Measurements from ENCODE around the gene KRIT1. TPM values are rescaled to one million over a fixed set of nuclear protein-coding genes. Genes with fewer than 3 reads are reported as not detected.

The KRIT1 gene
- total RNA-seq, 1 donor from 2014 or later, result 59.4 TPM

- no peak for TF ChIP-seq EZH2phosphoT487 (IDR thresholded peaks at IDR 0.05)
- TF ChIP-seq EZH2 (IDR thresholded peaks at IDR 0.05), result no peak
- TF ChIP-seq CTCF (IDR thresholded peaks at IDR 0.05), result no peak
- Mint-ChIP-seq H3K27me3 (ENCODE audit: insufficient read depth, low read depth) (no peaks in the 10 kb centered on the region), H3K36me3 (peaks cover 5% of the 10 kb centered on the region), H3K4me1 (peaks cover 13% of the 10 kb centered on the region), H3K4me3 (no peak overlapping the region), H3K27ac (no peak overlapping the region), H3K9me3 (peaks cover 3% of the 10 kb centered on the region)
- H3K4me1 ChIP-seq, result peaks cover 24% of the 10 kb centered on the region
- no peaks in the 10 kb centered on the region for H3K9me3 ChIP-seq (ENCODE audit: low read depth)
- no peak for DNase-seq (ENCODE audit: low spot score)
- no peaks in the 10 kb centered on the region for H3K36me3 ChIP-seq
- H3K4me2 ChIP-seq, result no peak overlapping the region
- no peak overlapping the region for H3K27ac ChIP-seq
- H2AFZ ChIP-seq (replicated peaks), result no peak overlapping the region
- H4K20me1 ChIP-seq (ENCODE audit: low read depth), result peaks cover 27% of the 10 kb centered on the region
- H3K27me3 ChIP-seq, result no peaks in the 10 kb centered on the region
- H3F3A ChIP-seq (ENCODE audit: low read depth), result peaks cover 21% of the 10 kb centered on the region
- no peak overlapping the region for H3K9ac ChIP-seq
- no peak overlapping the region for H3K4me3 ChIP-seq
- H3K79me2 ChIP-seq (ENCODE audit: low read depth), result peaks cover 91% of the 10 kb centered on the region
Measured at GRCh38 chr7:92282221-92282814, 36.6 kb upstream of the KRIT1 start.

DNA sequence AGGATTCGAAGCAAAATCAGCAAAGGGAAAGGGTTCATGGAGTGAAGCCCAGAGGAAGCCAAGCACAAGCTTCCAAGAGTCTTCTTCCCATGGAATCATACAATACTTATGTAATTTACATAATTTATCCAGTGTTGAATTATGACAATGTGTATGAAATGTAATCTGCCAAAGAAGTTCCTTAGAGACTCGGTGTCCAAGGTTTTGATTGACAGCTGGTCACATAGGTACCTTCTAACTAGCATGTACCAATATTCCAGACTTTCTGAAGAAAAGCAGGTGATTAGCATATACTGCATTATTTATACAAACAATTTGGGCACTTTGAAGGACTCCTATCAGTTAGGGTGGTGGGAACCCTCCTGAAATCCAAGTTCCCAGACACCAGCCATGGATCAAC is 35.3 kb upstream of the KRIT1 start:
- Histone ChIP-seq H3F3A (ENCODE audit: low read depth) (peaks cover 21% of the 10 kb centered on the region), H3K9me3 (ENCODE audit: low read depth) (no peaks in the 10 kb centered on the region), H3K4me3 (no peak overlapping the region), H3K9ac (no peak overlapping the region), H3K79me2 (ENCODE audit: low read depth) (peaks cover 88% of the 10 kb centered on the region), H2AFZ (replicated peaks) (no peak overlapping the region), H3K4me1 (peaks cover 24% of the 10 kb centered on the region), H3K27ac (no peak overlapping the region), H3K4me2 (no peak overlapping the region), H4K20me1 (ENCODE audit: low read depth) (peaks cover 27% of the 10 kb centered on the region), H3K36me3 (no peaks in the 10 kb centered on the region), H3K27me3 (no peaks in the 10 kb centered on the region)
- TF ChIP-seq EZH2phosphoT487 (IDR thresholded peaks at IDR 0.05) (no peak), EZH2 (IDR thresholded peaks at IDR 0.05) (no peak), CTCF (IDR thresholded peaks at IDR 0.05) (no peak)
- peaks cover 2% of the 10 kb centered on the region for H3K36me3 Mint-ChIP-seq
- no peak for DNase-seq (ENCODE audit: low spot score)
- no peaks in the 10 kb centered on the region for H3K27me3 Mint-ChIP-seq (ENCODE audit: insufficient read depth, low read depth)
- H3K27ac Mint-ChIP-seq, result no peak overlapping the region
- no peak overlapping the region for H3K4me3 Mint-ChIP-seq
- H3K4me1 Mint-ChIP-seq, result peaks cover 13% of the 10 kb centered on the region
- H3K9me3 Mint-ChIP-seq, result peaks cover 2% of the 10 kb centered on the region

DNA sequence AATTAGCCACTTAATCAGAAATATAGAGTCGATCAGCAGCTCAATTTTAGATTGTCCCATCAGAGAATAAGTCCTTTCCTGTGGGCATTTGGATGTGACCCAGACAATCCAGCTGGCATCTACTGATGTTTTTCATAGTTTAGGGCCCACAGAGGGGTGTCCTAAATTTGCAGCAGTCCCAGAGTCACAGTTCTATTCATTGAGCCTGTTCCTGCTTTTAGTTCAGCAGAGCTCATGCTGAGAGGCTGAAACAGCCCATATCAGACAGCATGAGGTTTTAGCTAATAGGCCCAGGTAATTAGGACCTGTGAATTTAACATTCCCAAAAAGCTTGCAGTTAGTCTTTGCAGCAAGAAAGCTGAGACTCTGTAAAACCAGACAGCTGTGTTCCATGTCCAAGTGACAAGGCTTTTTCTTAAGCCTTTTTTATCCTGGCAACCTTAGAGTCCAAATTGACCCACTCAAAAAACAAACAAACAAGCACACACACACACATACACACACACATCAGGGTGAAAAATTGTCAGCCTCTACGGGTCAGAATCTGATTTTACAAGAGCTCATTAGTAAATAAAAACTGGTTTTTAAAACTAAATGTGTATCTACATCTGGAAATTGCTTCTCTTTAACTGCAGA is 33.8 kb upstream of the KRIT1 start:
- Histone ChIP-seq H3K27ac (peak overlapping the region; percentile 55), H3K4me2 (peak overlapping the region; percentile 62), H4K20me1 (ENCODE audit: low read depth) (peaks cover 27% of the 10 kb centered on the region), H3K9ac (no peak overlapping the region), H3F3A (ENCODE audit: low read depth) (peaks cover 21% of the 10 kb centered on the region), H3K4me3 (peak overlapping the region; percentile 6), H3K36me3 (no peaks in the 10 kb centered on the region), H3K9me3 (ENCODE audit: low read depth) (no peaks in the 10 kb centered on the region), H3K27me3 (no peaks in the 10 kb centered on the region), H2AFZ (replicated peaks) (no peak overlapping the region), H3K4me1 (peaks cover 24% of the 10 kb centered on the region), H3K79me2 (ENCODE audit: low read depth) (peaks cover 88% of the 10 kb centered on the region)
- H3K9me3 Mint-ChIP-seq, result peaks cover 2% of the 10 kb centered on the region
- no peak overlapping the region for H3K4me3 Mint-ChIP-seq
- TF ChIP-seq CTCF (IDR thresholded peaks at IDR 0.05), result no peak
- peaks cover 13% of the 10 kb centered on the region for H3K4me1 Mint-ChIP-seq
- H3K36me3 Mint-ChIP-seq, result peaks cover 2% of the 10 kb centered on the region
- H3K27me3 Mint-ChIP-seq (ENCODE audit: insufficient read depth, low read depth), result no peaks in the 10 kb centered on the region
- peak overlapping the region; percentile 35 for H3K27ac Mint-ChIP-seq
- DNase-seq (ENCODE audit: low spot score), result peak; percentile 73
